HL-60 (cell line): ENCODE measurements around the gene ACP1.

Source experiments
- DNase-seq, 2 experiments: peaks; one replicate each; pipeline ENCODE4 v3.0.0-alpha.2; 2010 to 2020; ENCODE audit warnings: low read depth in 1 of 2, low spot score in 1 of 2
- H3K27ac ChIP-seq: fragments of 250-450 bp; sonication (Bioruptor Pico); replicated peaks from 2 replicates; pipeline ENCODE4 v1.5.1; 2020; ENCODE audit warnings: mild to moderate bottlenecking, moderate library complexity
- H3K27me3 ChIP-seq: fragments of 250-450 bp; sonication (Bioruptor Pico); 2 replicates; pipeline ENCODE4 v1.5.1; 2021; ENCODE audit warnings: mild to moderate bottlenecking, moderate library complexity; ENCODE audit not compliant: insufficient read depth, poor library complexity, severe bottlenecking
- H3K4me3 ChIP-seq: replicated peaks from 2 replicates; pipeline ENCODE4 v1.5.1; 2011; ENCODE audit warnings: mild to moderate bottlenecking, control low read depth, low read length; ENCODE audit not compliant: insufficient read depth
- GABPA ChIP-seq: IDR thresholded peaks from 2 replicates; pipeline ENCODE4 v1.6.1; 2012; ENCODE audit warnings: low read depth
- POLR2AphosphoS5 ChIP-seq: IDR thresholded peaks from 2 replicates; pipeline ENCODE4 v1.6.1; 2012; ENCODE audit warnings: low read depth
- SPI1 ChIP-seq: IDR thresholded peaks from 2 replicates; pipeline ENCODE4 v1.6.1; 2012; ENCODE audit warnings: low read depth, mild to moderate bottlenecking, borderline replicate concordance
- TF ChIP-seq, protein P1 (sequence below): IDR thresholded peaks from 2 replicates; pipeline ENCODE4 v1.6.1; 2012; ENCODE audit warnings: low read depth; ENCODE audit not compliant: insufficient replicate concordance
- TF ChIP-seq, protein P2 (sequence below): IDR thresholded peaks from one replicate; pipeline ENCODE4 v1.5.1; 2011; ENCODE audit warnings: low read length, control low read depth, inconsistent platforms; ENCODE audit not compliant: insufficient read depth

ACP1 gene

DNA sequence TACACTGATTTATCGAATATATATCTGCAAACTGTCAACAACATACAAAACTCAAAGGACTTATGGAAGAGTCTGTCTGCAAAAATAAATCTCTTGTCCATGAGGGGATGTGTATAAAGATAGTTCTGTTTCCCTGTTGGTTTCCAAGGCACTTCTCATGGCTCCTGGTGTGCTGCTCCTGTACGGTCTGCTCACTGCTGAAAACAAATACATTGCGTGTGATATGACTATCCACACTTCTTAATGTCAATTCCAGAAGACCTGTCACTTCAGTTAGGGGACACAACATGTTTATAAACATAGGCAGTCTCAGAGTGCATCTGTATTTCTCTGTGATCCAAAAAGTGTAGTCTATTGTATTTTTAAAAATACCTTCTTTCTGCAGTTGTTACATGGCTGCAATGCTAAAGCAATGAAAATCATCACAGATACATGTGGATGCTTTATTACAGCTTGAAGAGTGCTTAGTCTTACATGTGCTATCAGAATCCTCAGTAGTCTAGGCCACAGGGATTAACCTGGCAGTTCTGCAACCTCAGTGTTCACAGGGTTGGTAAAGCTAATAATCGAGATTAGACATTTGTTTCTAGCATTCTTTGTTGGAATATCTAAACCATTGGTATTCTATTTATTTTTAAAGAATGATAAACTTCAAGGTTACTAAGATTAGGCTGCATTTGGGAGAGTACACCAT lies 15.4 kb downstream of the ACP1 start:
- DNase-seq = no peak
- H3K27me3 ChIP-seq = no peaks in the 10 kb centered on the region
- TF ChIP-seq, protein P1, sequence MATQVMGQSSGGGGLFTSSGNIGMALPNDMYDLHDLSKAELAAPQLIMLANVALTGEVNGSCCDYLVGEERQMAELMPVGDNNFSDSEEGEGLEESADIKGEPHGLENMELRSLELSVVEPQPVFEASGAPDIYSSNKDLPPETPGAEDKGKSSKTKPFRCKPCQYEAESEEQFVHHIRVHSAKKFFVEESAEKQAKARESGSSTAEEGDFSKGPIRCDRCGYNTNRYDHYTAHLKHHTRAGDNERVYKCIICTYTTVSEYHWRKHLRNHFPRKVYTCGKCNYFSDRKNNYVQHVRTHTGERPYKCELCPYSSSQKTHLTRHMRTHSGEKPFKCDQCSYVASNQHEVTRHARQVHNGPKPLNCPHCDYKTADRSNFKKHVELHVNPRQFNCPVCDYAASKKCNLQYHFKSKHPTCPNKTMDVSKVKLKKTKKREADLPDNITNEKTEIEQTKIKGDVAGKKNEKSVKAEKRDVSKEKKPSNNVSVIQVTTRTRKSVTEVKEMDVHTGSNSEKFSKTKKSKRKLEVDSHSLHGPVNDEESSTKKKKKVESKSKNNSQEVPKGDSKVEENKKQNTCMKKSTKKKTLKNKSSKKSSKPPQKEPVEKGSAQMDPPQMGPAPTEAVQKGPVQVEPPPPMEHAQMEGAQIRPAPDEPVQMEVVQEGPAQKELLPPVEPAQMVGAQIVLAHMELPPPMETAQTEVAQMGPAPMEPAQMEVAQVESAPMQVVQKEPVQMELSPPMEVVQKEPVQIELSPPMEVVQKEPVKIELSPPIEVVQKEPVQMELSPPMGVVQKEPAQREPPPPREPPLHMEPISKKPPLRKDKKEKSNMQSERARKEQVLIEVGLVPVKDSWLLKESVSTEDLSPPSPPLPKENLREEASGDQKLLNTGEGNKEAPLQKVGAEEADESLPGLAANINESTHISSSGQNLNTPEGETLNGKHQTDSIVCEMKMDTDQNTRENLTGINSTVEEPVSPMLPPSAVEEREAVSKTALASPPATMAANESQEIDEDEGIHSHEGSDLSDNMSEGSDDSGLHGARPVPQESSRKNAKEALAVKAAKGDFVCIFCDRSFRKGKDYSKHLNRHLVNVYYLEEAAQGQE = no peak
- TF ChIP-seq SPI1 (no peak), GABPA (no peak), POLR2AphosphoS5 (no peak)
- TF ChIP-seq, protein P2, sequence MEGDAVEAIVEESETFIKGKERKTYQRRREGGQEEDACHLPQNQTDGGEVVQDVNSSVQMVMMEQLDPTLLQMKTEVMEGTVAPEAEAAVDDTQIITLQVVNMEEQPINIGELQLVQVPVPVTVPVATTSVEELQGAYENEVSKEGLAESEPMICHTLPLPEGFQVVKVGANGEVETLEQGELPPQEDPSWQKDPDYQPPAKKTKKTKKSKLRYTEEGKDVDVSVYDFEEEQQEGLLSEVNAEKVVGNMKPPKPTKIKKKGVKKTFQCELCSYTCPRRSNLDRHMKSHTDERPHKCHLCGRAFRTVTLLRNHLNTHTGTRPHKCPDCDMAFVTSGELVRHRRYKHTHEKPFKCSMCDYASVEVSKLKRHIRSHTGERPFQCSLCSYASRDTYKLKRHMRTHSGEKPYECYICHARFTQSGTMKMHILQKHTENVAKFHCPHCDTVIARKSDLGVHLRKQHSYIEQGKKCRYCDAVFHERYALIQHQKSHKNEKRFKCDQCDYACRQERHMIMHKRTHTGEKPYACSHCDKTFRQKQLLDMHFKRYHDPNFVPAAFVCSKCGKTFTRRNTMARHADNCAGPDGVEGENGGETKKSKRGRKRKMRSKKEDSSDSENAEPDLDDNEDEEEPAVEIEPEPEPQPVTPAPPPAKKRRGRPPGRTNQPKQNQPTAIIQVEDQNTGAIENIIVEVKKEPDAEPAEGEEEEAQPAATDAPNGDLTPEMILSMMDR = no peak
- no peak overlapping the region for H3K27ac ChIP-seq
- no peak overlapping the region for H3K4me3 ChIP-seq

DNA sequence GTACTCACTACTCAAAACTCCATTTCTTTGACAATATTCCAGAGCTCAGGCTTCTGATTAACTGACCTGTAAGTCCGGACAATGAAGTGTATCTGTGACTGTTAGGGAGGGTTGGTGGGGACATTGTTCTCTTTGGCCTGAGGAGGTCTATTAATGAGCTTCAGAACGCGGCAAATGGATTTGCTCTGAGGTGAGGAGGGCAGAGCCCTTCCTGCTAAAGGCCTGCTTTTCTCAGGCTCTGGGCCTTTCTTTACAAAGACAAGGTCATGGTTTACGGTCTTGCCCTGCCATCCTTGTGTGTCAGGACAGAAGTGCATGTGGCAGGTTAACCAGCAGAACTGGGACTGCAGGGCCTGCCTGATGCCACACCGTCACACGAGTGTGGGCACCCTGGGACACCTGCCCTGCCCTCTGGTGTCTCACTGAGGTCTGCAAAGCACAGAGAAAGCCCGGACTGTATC lies 15.9 kb downstream of the ACP1 start:
- no peak overlapping the region for H3K4me3 ChIP-seq
- H3K27me3 ChIP-seq = no peaks in the 10 kb centered on the region
- TF ChIP-seq SPI1 = no peak
- TF ChIP-seq, protein P2 = no peak
- no peak for TF ChIP-seq POLR2AphosphoS5
- TF ChIP-seq, protein P1 = no peak
- no peak for TF ChIP-seq GABPA
- no peak overlapping the region for H3K27ac ChIP-seq
- no peak for DNase-seq

DNA sequence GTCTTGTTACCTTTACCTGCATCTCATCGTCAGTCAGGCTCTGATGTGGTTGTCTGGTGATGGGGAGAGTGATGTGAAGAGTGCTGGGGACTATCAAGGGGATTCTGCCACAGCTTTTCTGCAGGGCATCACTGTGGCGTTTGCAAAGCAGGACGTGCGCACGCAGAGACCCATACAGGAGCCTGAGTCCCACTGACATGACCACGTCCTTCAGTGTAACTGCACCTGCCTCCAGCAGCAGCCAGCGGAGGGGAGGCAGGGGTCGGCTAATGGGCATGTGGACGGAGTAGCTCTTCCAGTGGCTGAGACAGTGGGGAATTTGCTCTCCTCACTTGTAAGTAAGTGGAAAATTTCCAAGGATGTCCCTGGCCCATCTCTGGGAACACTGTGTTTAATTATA lies 16.6 kb downstream of the ACP1 start:
- Histone ChIP-seq H3K27me3 (peaks cover 5% of the 10 kb centered on the region), H3K4me3 (no peak overlapping the region), H3K27ac (no peak overlapping the region)
- TF ChIP-seq, protein P2 = no peak
- TF ChIP-seq SPI1 = no peak
- TF ChIP-seq, protein P1 = no peak
- TF ChIP-seq GABPA = no peak
- no peak for TF ChIP-seq POLR2AphosphoS5
- no peak for DNase-seq
